Lower leg skin (tissue), 3 donors: ENCODE results near the gene SDCCAG8.

Experiments
- POLR2A ChIP-seq, 2 donors: fragments of 450-650 bp; IDR thresholded peaks; one replicate each; pipeline ENCODE4 v1.6.1; 2016 to 2017; ENCODE audit warnings: antibody characterized with exemption in 2 of 2, mild to moderate bottlenecking in 1 of 2, moderate library complexity in 1 of 2
- TF ChIP-seq, protein P1 (sequence below), 3 donors: fragments of 450-650 bp; IDR thresholded peaks; one replicate each; pipeline ENCODE4 v1.5.1; 2016; ENCODE audit warnings: antibody characterized with exemption in 3 of 3, mild to moderate bottlenecking in 3 of 3, moderate library complexity in 2 of 3

GRCh38 chr1:243428617-243429342 lies 172.9 kb downstream of the SDCCAG8 start:
- TF ChIP-seq, protein P1, sequence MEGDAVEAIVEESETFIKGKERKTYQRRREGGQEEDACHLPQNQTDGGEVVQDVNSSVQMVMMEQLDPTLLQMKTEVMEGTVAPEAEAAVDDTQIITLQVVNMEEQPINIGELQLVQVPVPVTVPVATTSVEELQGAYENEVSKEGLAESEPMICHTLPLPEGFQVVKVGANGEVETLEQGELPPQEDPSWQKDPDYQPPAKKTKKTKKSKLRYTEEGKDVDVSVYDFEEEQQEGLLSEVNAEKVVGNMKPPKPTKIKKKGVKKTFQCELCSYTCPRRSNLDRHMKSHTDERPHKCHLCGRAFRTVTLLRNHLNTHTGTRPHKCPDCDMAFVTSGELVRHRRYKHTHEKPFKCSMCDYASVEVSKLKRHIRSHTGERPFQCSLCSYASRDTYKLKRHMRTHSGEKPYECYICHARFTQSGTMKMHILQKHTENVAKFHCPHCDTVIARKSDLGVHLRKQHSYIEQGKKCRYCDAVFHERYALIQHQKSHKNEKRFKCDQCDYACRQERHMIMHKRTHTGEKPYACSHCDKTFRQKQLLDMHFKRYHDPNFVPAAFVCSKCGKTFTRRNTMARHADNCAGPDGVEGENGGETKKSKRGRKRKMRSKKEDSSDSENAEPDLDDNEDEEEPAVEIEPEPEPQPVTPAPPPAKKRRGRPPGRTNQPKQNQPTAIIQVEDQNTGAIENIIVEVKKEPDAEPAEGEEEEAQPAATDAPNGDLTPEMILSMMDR (IDR thresholded peaks at IDR 0.05), result no peak
- no peak for TF ChIP-seq POLR2A (IDR thresholded peaks at IDR 0.05)
